K562 (cell line): ENCODE results near the gene COL16A1. TPM values are rescaled to one million over a fixed set of nuclear protein-coding genes. Genes with fewer than 3 reads are reported as not detected.

Experiments
- C11orf30 ChIP-seq: fragments of 450-650 bp; IDR thresholded peaks from 2 replicates; pipeline ENCODE4 v1.6.1; 2016; ENCODE audit warnings: low read depth, mild to moderate bottlenecking
- CHAMP1 ChIP-seq: fragments of 450-650 bp; IDR thresholded peaks from 2 replicates; pipeline ENCODE4 v1.6.1; 2016; ENCODE audit warnings: mild to moderate bottlenecking
- E2F6 ChIP-seq, 2 experiments: IDR thresholded peaks; 2 replicates each; pipeline ENCODE4 v1.6.1; 2011; ENCODE audit warnings: borderline replicate concordance in 1 of 2, control low read depth in 1 of 2, low read depth in 1 of 2, low read length in 1 of 2, mild to moderate bottlenecking in 1 of 2, mixed read lengths in 1 of 2, moderate library complexity in 1 of 2; ENCODE audit not compliant: insufficient read depth in 1 of 2, insufficient read length in 1 of 2, poor library complexity in 1 of 2, severe bottlenecking in 1 of 2; ENCODE audit errors: extremely low read depth in 1 of 2
- FOS ChIP-seq: IDR thresholded peaks from 3 replicates; pipeline ENCODE4 v1.6.1; 2011; ENCODE audit not compliant: insufficient read length; ENCODE audit errors: extremely low read depth
- PPARD ChIP-seq: fragments of 250-450 bp; sonication (Bioruptor Pico); IDR thresholded peaks from 2 replicates; pipeline ENCODE4 v1.8.0; 2022; ENCODE audit warnings: inconsistent platforms, mild to moderate bottlenecking, moderate library complexity
- RBM14 ChIP-seq: fragments of 200-400 bp; formaldehyde crosslinking; IDR thresholded peaks from 2 replicates; pipeline ENCODE4 v1.6.1; 2018; ENCODE audit warnings: low read depth, mild to moderate bottlenecking, low read length, moderate library complexity, borderline replicate concordance; ENCODE audit not compliant: insufficient read depth
- SETDB1 ChIP-seq: IDR thresholded peaks from one replicate; pipeline ENCODE4 v1.6.1; 2012; ENCODE audit warnings: low read length, control low read depth, inconsistent platforms
- TCFL5 ChIP-seq: fragments of 250-450 bp; sonication (Bioruptor Pico); conservative IDR thresholded peaks from 2 replicates; pipeline ENCODE4 v1.6.1; 2021; ENCODE audit warnings: mild to moderate bottlenecking, moderate library complexity, matching md5 sums
- VEZF1 ChIP-seq: fragments of 200-800 bp; sonication (Bioruptor generic); IDR thresholded peaks from 2 replicates; pipeline ENCODE4 v1.6.1; 2017; ENCODE audit warnings: missing genetic modification characterization, missing compliant biosample characterization
- ZNF274 ChIP-seq: IDR thresholded peaks from 2 replicates; pipeline ENCODE4 v1.6.1; 2011; ENCODE audit warnings: low read depth, mild to moderate bottlenecking, low read length, moderate library complexity, borderline replicate concordance
- ZNF347 ChIP-seq: fragments of 450-650 bp; formaldehyde crosslinking; IDR thresholded peaks from 2 replicates; pipeline ENCODE4 v1.4.0; 2020; ENCODE audit warnings: low read depth, mild to moderate bottlenecking, moderate library complexity
- polyA plus RNA-seq, 8 experiments: library from polyadenylated mRNA; depleted of rRNA in 4 of 8; stranded (reverse) in 5 of 8; unstranded in 3 of 8; fragments of >200 nt; fragmentation: Nextera tagmentation in 2 of 8; fragmentation: Illumina TruSeq in 1 of 8; extraction: Ambion mirVana in 2 of 8; extraction: Trizol in 1 of 8; gene quantifications; 2 replicates each; pipeline versions ENCODE4 v1.2.1 to v1.2.3, GENCODE V29; 2011 to 2014; ENCODE audit warnings: inconsistent platforms in 1 of 8, missing spikeins in 1 of 8
- total RNA-seq, 7 experiments: library from RNA; depleted of rRNA in 6 of 7; stranded (reverse); fragments of >200 nt in 6 of 7; fragmentation: Illumina TruSeq in 2 of 7; extraction: Trizol in 2 of 7; gene quantifications; 2 replicates each; pipeline versions ENCODE4 v1.2.1 to v1.2.3, GENCODE V29; 2011 to 2021; ENCODE audit warnings: low replicate concordance in 1 of 7
- TF ChIP-seq, protein P1 (sequence below), 2 experiments: fragments of 450-650 bp; formaldehyde crosslinking in 1 of 2; IDR thresholded peaks; 2 replicates each; pipeline versions ENCODE4 v1.4.0 to v1.6.1; 2014 to 2020; ENCODE audit warnings: mild to moderate bottlenecking in 2 of 2, borderline replicate concordance in 1 of 2, low read depth in 1 of 2

COL16A1 gene
- total and polyA plus RNA-seq, 9 of the 15 experiments (the other 6 are each of a cell fraction or from before 2014, with no cell fraction given), result 0.11 to 0.60 (median 0.11) TPM; not detected in 6

DNA sequence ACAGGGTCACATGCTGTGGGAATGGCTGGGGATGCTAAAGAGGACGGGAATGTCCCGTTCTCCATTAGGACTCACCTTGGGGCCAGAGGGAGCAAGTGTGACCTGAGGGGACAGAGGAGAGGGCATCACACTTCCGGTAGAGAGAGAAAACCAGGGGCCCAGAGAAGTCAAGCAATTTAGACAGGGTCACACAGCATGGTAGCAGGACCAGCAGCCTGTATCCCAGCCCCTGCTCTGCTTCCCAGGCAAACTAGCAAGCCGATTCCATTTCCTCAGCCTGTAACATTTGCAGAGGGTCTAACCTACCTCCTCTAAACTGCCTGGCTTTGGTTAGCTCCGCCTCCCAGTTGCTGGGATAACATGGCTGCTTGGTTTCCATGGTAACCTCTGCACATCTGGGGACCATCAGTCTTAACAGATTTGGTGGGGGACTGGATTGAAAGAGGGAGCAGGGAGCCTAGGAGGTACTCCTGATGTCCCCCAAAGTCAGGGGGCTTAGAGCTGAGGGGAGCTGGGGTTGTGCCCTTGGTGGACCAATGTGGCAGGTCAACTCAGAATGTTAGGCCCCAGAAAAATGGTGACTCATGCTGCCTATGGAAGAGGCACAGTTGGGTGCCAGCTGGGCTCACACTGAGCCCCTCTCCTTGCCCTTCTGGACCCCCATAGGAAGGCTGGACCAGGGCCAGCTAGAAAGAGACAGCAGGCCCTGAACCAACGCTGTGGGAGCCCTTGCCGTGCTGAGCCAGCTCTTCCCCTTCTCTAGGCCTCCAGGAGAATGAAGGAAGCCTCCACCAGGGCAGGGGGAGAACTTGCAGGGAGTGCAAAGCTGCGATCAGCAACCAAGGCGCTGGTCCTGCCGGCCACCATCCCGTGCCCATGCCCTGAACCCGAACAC, 9.5 kb downstream of the COL16A1 start (continued):
- TF ChIP-seq ZNF274 (no peak), PPARD (CRISPR knock-in tag) (no peak), TCFL5 (CRISPR knock-in tag) (no peak), ZNF347 (CRISPR knock-in tag) (no peak), RBM14 (no peak), C11orf30 (no peak), E2F6 (IDR thresholded peaks at IDR 0.05; ENCODE audit: borderline replicate concordance in 1 of 2, extremely low read depth in 1 of 2, insufficient read depth in 1 of 2, insufficient read length in 1 of 2, low read depth in 1 of 2, low read length in 1 of 2, poor library complexity in 1 of 2, severe bottlenecking in 1 of 2) (no peak), FOS (no peak), CHAMP1 (no peak), VEZF1 (CRISPR knock-in tag) (no peak), SETDB1 (no peak)
- TF ChIP-seq, protein P1, sequence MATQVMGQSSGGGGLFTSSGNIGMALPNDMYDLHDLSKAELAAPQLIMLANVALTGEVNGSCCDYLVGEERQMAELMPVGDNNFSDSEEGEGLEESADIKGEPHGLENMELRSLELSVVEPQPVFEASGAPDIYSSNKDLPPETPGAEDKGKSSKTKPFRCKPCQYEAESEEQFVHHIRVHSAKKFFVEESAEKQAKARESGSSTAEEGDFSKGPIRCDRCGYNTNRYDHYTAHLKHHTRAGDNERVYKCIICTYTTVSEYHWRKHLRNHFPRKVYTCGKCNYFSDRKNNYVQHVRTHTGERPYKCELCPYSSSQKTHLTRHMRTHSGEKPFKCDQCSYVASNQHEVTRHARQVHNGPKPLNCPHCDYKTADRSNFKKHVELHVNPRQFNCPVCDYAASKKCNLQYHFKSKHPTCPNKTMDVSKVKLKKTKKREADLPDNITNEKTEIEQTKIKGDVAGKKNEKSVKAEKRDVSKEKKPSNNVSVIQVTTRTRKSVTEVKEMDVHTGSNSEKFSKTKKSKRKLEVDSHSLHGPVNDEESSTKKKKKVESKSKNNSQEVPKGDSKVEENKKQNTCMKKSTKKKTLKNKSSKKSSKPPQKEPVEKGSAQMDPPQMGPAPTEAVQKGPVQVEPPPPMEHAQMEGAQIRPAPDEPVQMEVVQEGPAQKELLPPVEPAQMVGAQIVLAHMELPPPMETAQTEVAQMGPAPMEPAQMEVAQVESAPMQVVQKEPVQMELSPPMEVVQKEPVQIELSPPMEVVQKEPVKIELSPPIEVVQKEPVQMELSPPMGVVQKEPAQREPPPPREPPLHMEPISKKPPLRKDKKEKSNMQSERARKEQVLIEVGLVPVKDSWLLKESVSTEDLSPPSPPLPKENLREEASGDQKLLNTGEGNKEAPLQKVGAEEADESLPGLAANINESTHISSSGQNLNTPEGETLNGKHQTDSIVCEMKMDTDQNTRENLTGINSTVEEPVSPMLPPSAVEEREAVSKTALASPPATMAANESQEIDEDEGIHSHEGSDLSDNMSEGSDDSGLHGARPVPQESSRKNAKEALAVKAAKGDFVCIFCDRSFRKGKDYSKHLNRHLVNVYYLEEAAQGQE (IDR thresholded peaks at IDR 0.05; ENCODE audit: borderline replicate concordance), result no peak
- TF ChIP-seq, protein P1 (CRISPR knock-in tag; IDR thresholded peaks at IDR 0.05; ENCODE audit: low read depth), result no peak
